Astrocyte of the cerebellum (primary cell): Measurements from ENCODE around the gene ACACA.

Experiments
- DNase-seq: peaks from one replicate; pipeline ENCODE4 v3.0.0-alpha.2; 2011; ENCODE audit warnings: low read depth
- H3K4me3 ChIP-seq: 2 replicates; pipeline ENCODE4 v1.5.1; 2011; ENCODE audit warnings: mild to moderate bottlenecking, low read depth, low read length, moderate library complexity
- CTCF ChIP-seq: IDR thresholded peaks from 2 replicates; pipeline ENCODE4 v1.5.1; 2012; ENCODE audit warnings: low read length, low read depth, moderate library complexity, mild to moderate bottlenecking; ENCODE audit errors: missing control alignments
- in situ Hi-C: cut with HindIII; loops from 2 replicates; pipeline ENCODE4 v1.10.0; 2017; ENCODE audit warnings: low sequenced_read_pairs

The ACACA gene

GRCh38 chr17:37045351-37045922, 361.2 kb downstream of the ACACA start:
- DNase-seq = no peak
- TF ChIP-seq CTCF = no peak
- in situ Hi-C loops = no loop called here
- H3K4me3 ChIP-seq = no peak overlapping the region

- DNase-seq = no peak
- TF ChIP-seq CTCF = no peak
- in situ Hi-C loops = no loop called here
- H3K4me3 ChIP-seq = no peak overlapping the region
These were observed 363.4 kb downstream of the ACACA start for GRCh38 chr17:37043201-37043600.

GRCh38 chr17:37041932-37042331, 364.7 kb downstream of the ACACA start:
- in situ Hi-C loops = no loop called here
- no peak for DNase-seq
- no peak for TF ChIP-seq CTCF
- H3K4me3 ChIP-seq = no peak overlapping the region

GRCh38 chr17:37039269-37039668, 367.4 kb downstream of the ACACA start:
- DNase-seq = no peak
- in situ Hi-C loops = no loop called here
- no peak overlapping the region for H3K4me3 ChIP-seq
- TF ChIP-seq CTCF = no peak

GRCh38 chr17:37037590-37038155, 369.0 kb downstream of the ACACA start:
- in situ Hi-C loops = no loop called here
- no peak overlapping the region for H3K4me3 ChIP-seq
- TF ChIP-seq CTCF = no peak
- DNase-seq = no peak
